Epithelial cell of proximal tubule (primary cell): ENCODE measurements around the gene PDLIM4. TPM values are rescaled to one million over a fixed set of nuclear protein-coding genes. Genes with fewer than 3 reads are reported as not detected.
A peak's percentile ranks its signal among the peaks of the same experiment; 100 is the strongest.

Experiments
- DNase-seq: peaks from one replicate; pipeline ENCODE4 v3.0.0-alpha.2; 2011; ENCODE audit warnings: low read depth
- H3K4me3 ChIP-seq: 2 replicates; pipeline ENCODE4 v1.5.1; 2011; ENCODE audit warnings: low read depth, mild to moderate bottlenecking, low read length
- total RNA-seq: library from RNA; depleted of rRNA; stranded (reverse); fragments of >200 nt; gene quantifications from 2 replicates; pipeline ENCODE4 v1.2.3, GENCODE V29; 2015
- TF ChIP-seq, protein P1 (sequence below): conservative IDR thresholded peaks from 2 replicates; pipeline ENCODE4 v1.5.1; 2012; ENCODE audit warnings: low read depth, mild to moderate bottlenecking, low read length

The PDLIM4 gene
- total RNA-seq, 1 donor from 2014 or later = 129 TPM

DNA sequence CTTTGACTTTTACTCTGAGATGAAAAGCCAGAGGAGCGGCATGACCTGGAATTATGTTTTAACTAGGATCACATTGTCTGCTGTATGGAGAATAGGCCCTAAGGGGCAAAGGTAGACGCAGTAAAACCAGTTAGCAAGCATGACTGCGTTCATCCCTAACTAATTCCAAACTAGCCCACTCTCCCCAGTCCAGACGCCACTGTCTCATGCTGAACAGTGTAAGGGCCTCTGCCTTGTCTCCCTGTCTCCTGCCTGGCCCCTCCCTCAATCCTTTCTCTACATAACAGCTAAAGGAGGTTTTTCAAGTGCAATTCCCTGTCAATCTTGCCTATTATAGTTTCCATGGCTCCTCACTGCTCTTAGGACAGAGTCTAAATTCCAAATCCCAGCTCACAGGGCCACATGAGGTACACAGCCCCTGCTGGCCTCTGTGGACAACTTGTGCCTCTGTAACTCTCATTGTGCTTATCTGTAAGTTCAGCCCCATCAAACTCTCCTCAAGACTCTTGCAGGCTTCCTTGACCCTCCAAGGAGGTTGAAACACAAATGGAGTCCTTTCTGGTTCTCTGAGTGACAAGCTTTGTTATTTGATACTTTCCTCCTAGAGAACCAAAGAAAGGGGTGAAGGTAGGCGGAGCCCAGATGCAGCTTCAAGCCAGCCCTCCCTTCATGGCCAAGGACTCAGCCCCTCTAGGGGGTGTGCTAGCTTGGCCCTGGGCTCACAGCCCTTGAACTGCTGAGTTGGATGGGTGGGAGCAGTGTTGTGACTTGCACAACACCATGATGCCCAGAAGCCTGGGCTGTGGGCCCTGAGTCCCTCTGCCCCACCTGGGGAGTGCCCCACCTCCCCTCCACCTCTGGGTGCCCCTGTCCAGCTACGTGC, 20.7 kb downstream of the PDLIM4 start:
- H3K4me3 ChIP-seq = no peak overlapping the region
- TF ChIP-seq, protein P1, sequence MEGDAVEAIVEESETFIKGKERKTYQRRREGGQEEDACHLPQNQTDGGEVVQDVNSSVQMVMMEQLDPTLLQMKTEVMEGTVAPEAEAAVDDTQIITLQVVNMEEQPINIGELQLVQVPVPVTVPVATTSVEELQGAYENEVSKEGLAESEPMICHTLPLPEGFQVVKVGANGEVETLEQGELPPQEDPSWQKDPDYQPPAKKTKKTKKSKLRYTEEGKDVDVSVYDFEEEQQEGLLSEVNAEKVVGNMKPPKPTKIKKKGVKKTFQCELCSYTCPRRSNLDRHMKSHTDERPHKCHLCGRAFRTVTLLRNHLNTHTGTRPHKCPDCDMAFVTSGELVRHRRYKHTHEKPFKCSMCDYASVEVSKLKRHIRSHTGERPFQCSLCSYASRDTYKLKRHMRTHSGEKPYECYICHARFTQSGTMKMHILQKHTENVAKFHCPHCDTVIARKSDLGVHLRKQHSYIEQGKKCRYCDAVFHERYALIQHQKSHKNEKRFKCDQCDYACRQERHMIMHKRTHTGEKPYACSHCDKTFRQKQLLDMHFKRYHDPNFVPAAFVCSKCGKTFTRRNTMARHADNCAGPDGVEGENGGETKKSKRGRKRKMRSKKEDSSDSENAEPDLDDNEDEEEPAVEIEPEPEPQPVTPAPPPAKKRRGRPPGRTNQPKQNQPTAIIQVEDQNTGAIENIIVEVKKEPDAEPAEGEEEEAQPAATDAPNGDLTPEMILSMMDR = no peak
- DNase-seq = no peak

DNA sequence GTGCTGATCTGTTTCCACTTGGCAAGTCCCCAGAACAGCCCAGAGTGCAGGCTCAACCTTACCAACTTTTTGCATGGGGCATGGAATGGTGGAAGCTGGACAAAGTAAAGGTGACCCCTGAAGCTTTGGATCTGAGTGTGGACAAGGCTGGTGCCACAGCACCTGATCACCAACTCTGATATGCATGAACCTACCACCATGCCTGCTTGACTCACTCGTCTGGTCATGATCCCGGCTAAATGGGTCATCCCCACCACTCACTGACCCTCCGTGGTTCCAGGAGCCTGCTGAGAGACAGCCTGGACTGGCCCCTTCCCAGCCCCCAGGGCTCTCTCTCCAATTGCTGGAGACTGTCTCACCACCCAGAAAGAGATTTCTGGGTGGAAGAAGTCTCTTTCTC, 22.3 kb downstream of the PDLIM4 start:
- no peak overlapping the region for H3K4me3 ChIP-seq
- TF ChIP-seq, protein P1 = no peak
- DNase-seq = no peak

DNA sequence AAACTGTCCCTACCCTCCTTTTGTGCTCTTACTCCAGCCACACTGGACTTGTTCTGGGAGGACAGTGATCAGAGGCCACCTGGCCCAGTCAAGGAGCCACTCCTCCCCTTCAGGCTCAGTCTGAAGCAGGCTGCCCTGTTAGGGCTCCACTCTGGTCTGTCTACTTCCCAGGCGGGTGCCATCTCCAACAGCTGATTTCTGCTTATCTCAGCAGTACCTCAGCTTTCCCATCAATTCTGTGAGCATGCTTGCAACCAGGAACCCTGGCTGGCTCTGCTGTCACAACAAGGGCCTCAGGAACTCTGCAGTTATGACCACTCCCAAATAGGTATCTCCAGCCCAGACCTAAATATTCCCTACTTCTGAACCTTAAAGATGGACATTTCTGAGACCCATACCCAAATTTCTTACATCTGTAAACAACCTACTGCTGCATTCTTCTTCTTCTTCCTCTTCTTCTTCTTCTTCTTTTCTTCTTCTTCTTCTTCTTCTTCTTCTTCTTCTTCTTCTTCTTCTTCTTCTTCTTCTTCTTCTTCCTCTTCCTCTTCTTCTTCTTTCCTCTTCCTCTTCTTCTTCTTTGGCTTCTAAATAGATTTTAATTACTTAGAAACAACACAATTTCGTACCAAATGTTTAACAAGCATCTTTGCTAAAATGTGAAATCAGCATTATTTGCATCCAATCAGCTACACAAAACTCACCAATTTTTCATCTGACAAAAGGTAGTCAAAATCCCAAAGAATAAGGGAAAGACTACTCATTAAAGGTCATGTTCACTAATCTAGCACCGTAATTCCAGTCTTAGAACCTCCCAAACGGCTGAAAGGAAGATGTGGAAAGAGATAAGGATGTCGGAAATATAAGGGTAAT, 23.1 kb downstream of the PDLIM4 start:
- no peak for DNase-seq
- H3K4me3 ChIP-seq = no peak overlapping the region
- TF ChIP-seq, protein P1 = no peak

DNA sequence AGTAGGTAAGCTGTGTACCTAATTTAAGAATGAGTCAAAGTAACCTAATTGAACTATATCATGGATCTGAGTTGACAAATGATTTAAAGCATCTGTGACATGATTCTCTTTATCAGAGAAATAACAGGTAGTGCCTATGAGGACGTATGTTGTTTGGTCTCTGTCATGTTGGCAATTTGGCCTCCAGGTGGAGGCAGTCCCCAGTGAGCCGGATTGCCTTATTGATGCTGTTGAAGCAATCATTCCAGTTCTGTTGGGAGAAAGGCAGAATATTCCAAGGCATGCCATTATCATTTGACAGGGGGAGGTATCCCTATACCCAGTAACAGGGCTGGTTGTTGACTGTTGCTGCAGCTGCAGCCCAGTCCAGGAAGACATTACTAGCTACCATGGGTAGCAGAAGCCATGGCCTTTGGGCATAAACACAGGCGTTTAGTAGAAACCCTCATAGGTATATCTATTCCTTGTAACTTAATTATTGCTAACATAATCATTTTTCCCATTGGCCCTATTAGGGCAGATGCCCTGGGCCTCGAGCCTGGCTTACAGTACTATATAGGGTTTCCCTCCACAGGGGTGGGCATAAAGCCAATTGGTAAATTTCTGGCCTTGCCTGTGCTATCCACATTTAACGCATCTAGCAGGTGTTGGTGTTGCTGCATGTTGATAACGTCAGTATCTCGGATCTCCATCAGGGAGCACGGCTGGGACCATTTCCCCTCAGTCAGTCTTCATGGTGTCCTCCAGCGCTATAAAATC, 24.5 kb downstream of the PDLIM4 start:
- no peak overlapping the region for H3K4me3 ChIP-seq
- TF ChIP-seq, protein P1 = peak; percentile 16
- no peak for DNase-seq

DNA sequence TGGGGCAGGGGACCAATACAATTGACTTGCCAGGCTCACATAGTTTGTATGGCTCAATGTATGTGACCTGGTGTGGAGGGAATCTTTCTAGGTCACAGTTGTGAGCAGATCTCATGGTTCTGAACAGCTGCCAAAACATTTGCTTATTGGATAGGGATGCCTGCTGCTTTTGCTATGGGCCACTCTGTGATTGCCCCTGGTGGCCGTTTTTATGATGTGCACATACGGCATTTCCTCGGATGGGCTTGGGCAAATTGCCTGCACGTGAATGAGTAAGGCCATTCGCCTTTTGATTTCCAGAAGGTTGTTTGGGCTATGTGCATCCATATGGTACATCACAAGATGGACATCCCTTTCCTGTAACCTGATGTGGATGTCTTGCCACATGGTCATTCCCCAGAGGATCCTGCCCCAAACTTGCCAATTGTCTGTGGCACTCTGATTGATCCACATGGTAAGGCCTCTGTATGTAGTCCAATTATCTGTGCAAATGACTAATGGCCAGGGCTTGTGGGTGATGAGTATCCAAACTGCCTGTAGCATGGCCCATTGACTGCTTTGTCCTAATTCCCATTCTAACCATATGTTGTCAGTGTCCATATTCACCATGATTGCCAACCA, 26.0 kb downstream of the PDLIM4 start:
- no peak overlapping the region for H3K4me3 ChIP-seq
- TF ChIP-seq, protein P1 = peak; percentile 73
- DNase-seq = no peak

DNA sequence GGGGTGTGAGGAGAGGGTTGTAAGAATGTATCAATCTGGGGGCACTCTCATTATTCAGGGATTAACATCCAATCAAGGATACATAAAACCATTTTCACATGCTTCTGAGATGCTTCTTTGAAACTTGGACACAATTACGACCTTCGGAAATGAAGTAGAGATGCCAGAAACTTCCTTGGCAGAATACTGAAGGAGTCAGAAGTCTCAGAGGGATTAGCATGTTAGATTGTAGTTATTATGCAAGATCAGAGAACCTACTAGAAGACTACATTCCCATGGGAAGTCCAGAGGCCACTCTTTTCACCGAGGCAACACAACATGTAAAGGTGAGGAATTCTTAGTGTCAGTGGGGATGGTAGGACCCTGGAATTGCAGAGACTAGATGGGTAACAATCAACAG, 31.6 kb downstream of the PDLIM4 start:
- H3K4me3 ChIP-seq = no peak overlapping the region
- TF ChIP-seq, protein P1 = no peak
- DNase-seq = no peak
